ENCODE measurements around the gene TTC28.
"Not testable (repeated sequence)": the region's sequence is repeated elsewhere in the genome, so short reads cannot be mapped to it uniquely, and the experiment has no call there.

TTC28 gene

DNA sequence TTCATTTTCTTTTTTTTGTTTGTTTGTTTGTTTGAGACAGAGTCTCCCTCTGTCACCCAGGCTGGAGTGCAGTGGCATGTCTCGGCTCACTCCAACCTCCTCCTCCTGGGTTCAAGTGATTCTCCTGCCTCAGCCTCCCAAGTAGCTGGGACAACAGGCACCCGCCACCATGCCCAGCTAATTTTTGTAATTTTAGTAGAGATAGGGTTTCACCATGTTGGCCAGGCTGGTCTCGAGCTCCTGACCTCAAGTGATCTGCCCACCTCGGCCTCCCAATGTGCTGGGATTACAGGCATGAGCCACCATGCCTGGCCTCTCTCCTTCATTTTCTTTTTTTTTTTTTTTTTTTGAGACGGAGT is 118.9 kb downstream of the TTC28 start:
- DNase-seq (ENCODE audit: low spot score), result not testable (repeated sequence)

DNA sequence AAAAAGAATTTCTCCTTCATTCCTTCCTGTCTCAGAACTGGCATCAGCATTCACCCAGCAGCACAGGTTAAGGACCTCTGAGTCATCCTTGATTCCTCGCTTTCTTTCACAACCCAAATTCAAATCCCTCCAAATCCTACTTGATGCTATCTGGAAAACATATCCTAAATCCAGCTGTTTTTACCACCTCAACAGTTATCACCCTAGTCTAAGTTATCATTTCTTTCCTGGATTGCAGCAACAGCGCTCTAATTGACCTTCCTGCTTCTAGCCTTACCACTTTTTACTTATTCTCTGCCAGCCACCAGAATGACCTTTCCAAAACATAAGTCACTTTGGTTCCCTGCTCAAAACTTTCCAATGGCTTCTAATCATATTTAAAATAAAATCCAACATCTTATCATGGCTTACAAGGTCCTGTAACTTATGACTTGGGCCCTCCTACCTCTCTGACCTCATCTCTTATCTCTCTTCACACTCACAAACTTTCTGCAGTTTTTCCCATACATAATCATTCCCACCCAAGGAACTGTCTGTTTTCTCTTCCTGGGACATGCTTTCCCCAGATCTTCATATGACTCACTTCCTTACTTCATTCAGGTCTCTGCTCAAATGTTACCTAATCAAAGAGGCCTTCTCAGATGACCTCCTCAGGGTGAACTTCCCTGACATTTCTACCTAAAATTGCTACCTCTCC is 119.4 kb downstream of the TTC28 start:
- no peak for DNase-seq (ENCODE audit: low spot score)

DNA sequence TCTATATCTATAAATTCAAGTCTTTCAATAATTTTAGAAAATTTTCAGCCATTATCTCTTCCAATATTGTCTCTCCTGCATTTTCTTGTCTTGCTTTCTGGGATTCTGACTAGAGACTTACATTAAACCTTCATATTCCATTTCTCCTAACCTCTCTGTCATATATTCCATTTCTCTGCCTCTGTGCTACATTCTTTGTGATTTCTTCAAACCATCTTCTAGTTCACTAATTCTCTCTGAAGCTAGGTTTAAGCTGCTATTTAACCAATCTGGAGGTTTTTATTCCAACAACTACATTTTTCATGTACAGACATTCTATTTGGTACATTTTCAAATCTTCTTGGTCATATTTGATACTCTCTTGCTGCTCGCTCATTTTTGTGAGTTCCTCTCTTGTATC is 122.5 kb downstream of the TTC28 start:
- no peak for DNase-seq (ENCODE audit: low spot score)

DNA sequence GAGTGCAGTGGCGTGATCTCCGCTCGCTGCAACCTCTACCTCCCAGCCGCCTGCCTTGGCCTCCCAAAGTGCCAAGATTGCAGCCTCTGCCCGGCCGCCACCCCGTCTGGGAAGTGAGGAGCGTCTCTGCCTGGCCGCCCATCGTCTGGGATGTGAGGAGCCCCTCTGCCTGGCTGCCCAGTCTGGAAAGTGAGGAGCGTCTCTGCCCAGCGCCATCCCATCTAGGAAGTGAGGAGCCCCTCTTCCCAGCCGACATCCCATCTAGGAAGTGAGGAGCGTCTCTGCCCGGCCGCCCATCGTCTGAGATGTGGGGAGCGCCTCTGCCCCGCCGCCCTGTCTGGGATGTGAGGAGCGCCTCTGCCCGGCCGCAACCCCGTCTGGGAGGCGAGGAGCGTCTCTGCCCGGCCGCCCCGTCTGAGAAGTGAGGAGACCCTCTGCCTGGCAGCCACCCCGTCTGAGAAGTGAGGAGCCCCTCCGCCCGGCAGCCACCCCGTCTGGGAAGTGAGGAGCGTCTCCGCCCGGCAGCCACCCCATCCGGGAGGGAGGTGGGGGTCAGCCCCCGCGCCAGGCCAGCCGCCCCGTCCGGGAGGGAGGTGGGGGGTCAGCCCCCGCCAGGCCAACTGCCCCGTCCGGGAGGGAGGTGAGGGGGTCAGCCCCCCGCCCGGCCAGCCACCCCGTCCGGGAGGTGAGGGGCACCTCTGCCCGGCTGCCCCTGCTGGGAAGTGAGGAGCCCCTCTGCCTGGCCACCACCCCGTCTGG is 126.4 kb downstream of the TTC28 start:
- not testable (repeated sequence) for DNase-seq (ENCODE audit: low spot score)

DNA sequence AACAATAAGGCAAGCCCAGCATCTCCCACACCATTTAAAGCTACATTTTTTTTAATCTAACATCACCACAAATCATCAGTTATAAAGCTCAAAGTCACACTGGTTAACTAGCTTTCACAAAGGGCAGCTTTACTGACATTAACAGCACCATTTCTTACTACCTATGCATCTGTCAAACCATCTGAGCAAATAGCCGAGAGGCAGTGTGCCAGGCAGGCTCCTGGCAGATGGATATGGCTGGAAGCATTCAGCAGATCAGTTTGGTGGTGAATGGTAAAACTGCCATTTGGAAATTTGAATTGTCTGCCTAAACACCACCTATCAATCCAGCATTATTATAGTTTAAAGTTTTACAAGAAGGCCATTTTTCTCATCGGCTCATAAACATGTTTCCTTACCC is 131.2 kb downstream of the TTC28 start:
- no peak for DNase-seq (ENCODE audit: low spot score)

DNA sequence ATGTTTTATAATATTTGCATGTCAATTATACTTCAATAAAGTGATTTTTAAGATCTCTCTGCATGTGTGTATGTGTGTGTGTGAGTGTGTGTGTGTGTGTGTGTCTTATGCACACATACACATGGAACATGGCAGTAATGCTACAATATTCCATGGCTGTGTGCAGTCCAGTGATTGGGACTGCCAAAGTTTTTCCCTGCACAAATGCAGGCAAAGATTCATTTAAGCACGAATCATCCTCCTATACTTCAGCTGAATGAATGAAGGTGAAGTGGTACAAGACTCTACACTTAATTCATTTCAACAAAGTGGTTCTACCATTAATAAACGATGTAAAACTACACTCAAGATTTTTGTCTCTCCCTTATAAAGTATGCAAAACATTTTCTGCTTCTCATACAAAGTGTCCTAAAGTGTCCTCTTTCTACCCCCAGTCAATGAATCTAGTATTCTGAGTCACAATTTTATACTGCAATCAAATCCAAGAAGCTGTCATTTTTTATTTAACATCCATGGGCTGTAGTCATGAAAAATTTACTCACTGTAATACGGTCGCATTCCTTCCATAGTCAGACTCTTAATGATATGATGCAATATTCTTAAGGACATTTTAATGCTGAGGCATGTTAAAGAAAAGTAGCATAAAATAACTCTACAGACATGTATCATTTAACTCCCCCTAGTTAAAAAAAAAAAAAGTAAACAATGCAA is 132.4 kb downstream of the TTC28 start:
- no peak for DNase-seq (ENCODE audit: low spot score)

DNA sequence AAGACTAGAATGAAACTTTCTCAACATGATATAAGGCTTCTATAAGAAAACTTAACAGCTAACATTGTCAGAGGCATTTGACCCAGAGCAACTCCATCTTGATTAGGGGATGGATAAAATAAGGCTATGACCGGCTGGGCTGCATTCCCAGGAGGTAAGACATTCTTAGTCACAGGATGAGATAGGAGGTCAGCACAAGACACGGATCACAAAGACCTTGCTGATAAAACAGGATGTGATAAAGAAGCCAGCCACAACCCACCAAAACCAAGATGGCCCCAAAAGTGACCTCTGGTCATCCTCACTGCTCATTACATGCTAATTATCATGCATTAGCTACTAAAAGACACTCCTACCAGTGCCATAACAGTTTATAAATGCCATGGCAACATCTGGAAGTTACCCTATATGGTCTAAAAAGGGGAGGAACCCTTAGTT is 135.2 kb downstream of the TTC28 start:
- DNase-seq (ENCODE audit: low spot score), result no peak

DNA sequence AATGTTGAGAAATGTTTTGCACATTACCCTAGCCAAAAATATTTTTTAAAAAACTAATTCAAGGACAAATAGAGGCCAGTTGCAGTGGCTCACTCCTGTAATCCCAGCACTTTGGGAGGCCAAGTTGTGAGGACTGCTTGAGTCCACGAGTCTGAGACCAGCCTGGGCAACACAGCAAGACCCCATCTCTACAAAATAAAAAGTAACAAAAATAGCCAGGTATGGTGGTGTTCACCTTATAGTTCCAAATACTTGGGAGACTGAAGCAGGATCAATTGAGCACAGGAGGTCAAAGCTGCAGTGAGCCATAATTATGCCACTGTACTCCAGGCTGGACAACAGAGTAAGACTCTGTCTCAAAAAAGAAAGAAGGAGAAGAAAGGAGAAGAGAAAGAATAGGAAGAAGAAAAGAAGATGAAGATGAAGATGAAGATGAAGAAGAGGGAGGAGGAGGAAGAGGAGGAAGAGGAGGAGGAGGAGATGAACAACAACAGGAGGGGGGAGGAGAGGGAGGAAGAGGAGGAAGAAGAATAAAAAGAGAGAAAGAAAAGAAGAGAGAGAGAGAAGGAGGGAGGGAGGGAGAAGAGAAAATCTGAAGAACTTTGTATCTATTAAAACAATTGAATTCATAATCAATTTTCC is 136.5 kb downstream of the TTC28 start:
- DNase-seq (ENCODE audit: low spot score), result no peak

DNA sequence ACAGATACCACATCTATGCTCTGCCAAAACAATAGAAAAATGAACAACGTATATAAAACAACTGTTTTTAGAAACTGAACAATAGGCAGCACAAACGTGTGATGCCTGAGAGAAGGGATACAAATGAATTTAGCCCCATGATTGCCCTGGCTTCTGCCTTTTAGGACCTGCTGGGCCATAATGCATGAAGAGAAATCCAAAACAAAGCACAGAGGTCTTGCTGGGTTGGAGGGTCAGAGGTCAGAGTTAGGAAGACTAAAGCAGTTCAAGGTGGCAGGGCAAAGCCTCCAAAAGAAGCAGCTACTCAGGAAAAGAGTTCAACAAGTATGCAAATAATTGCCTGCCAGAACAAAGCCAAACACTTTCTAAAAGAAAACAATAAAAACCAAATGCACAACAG is 138.5 kb downstream of the TTC28 start:
- no peak for DNase-seq (ENCODE audit: low spot score)

DNA sequence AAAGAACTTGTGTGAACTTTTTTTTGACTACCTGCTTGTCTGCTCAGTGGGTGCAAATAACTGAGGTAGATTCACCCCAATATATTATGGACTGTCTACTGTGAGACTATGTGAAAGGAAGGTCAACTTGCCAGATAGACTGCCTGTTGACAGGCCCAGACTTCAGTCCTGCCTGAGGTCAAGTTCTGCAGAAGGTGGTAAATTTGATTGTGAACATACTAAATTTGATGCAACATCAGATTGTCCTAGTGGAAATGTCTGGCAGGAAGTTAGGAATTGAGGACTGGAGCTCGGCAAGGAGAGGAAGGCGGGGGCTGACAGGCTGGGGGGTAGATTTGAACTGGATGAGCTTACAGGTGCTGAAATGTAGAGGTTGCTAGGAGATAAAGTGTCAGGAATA is 140.7 kb downstream of the TTC28 start:
- DNase-seq (ENCODE audit: low spot score), result peak; percentile 57

DNA sequence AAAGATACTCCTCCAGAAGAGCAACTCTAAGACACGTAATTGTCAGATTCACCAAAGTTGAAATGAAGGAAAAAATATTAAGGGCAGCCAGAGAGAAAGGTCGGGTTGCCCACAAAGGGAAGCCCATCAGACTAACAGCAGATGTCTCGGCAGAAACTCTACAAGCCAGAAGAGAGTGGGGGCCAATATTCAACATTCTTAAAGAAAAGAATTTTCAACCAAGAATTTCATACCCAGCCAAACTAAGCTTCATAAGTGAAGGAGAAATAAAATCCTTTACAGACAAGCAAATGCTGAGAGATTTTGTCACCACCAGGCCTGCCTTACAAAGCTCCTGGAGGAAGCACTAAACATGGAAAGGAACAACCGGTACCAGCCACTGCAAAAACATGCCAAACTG is 149.1 kb downstream of the TTC28 start:
- DNase-seq (ENCODE audit: low spot score), result not testable (repeated sequence)

DNA sequence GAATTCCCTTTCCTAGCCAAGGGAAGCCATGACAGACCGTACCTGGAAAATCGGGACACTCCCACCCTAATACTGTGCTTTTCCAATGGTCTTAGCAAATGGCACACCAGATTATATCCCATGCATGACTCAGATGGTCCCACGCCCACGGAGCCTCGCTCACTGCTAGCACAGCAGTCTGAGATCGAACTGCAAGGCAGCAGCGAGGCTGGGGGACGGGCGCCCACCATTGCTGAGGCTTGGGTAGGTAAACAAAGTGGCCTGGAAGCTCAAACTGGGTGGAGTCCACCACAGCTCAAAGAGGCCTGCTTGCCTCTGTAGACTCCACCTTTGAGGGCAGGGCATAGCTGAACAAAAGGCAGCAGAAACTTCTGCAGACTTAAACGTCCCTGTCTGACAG is 150.5 kb downstream of the TTC28 start:
- not testable (repeated sequence) for DNase-seq (ENCODE audit: low spot score)

DNA sequence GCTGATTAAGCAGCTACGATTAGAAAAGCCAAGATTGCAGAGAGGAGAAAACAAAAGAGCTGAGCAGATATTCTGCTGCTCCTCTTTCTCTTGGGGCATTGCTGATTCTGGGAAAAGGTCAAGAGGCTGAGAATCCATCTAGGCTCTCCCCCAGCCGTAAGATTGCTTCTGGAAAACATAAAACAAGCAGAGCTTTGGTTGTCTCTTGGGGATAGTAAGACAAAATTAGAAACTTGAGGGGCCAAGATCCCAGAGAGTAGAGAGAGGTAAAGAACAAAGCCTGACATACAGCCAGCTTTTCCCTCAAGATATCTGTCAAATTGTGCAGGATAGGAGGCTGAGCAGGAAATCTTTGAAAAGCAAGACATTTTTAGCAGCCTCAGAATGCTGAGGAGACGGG is 158.2 kb downstream of the TTC28 start:
- DNase-seq (ENCODE audit: low spot score), result no peak

DNA sequence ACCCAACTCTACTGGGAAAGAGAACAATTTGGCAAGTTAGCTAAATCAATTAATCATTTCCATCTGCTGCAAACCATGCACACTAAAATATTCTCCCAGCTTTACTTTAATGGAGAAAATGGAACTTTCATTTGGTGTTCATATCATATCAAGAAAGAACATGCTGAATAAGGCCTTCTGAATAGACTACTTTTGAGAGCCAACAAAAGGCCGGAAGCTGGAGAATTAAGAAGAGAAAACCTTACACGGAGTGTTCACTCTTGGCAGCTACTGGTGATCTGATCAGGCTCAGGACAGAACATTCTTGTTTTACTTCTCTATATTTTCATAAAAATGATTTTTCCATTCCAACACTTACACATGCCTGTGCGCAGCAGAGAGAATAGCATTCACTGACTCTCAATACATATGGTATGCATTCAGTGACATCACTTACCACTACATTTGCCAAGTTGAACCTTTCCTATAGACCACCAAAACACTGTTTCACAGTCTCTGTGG is 165.3 kb downstream of the TTC28 start:
- no peak for DNase-seq (ENCODE audit: low spot score)

DNA sequence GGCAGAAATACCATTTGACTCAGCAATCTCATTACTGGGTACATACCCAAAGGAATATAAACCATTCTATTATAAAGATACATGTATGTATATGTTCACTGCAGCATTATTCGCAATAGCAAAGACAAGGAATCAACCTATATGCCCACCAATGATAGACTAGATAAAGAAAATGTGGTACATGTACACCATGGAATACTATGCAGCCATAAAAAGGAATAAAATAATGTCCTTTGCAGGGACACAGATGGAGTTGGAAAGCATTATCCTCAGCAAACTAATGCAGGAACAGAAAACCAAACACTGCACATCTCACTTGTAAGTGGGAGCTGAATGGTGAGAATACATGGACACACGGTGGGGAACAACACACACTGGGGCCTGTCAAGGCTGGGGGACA is 167.3 kb downstream of the TTC28 start:
- DNase-seq (ENCODE audit: low spot score), result not testable (repeated sequence)

DNA sequence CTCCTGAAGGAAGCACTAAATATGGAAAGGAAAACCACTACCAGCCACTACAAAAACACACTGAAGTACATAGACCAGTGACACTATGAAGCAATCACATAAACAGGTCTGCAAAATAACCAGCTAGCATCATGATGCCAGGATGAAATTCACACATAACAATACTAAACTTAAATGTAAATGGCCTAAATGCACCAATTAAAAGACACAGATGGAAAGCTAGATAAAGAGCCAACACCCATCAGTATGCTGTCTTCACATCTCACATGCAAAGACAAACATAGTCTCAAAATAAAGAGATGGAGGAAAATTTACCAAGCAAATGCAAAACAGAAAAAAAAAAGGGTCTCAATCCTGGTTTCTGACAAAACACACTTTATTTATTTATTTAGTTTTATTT is 171.7 kb downstream of the TTC28 start:
- DNase-seq (ENCODE audit: low spot score), result no peak

DNA sequence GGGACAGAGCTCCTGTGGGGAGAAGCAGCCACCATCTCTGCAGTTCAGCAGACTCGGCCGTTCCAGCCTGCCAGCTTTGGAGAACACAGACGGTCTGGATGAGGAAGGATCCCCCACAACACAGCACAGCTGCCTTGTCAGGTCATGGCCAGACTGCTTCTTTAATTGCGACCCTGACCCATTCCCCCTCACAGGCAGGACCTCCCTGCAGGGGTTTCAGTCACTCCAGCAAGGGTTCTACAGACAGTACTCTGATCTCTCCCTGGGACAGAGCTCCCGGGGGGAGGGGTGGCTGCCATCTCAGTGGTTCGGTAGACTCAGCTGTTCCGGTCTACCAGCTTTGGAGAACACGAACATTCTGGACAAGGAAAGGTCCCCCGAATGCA is 173.5 kb downstream of the TTC28 start:
- DNase-seq (ENCODE audit: low spot score), result no peak

DNA sequence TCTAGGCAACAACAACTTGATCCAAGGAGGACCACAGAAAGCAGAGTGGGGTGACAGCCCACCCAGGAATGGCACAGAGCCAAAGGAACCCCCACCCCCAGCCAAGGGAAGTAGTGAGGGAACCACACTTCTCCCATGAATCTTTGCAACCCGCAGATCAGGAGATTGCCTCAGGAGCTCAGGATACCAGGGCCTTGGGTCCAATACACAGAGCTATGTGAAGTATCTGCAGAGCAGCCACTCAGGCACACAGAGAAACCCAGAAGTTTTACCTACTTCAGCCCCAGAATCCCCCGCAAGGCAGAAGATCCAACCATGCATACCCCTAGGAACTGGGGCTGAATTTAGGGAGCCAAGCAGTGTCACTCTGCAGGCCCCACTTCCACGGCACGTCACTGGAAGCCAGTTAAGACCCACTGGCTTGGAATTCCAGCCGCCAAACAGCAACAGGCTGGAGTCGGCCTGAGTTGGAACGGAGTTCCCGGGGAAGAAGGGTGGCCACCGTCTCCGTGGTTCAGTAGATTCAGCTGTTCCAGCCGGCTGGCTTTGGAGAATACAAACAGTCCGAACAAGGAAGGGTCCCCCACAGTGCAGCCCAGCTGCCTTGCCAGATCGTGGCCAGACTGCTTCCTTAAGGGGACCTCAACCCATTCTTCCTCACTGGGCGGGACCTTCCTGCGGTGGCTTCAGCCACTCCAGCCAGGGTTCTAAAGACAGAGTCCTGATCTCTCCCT is 174.1 kb downstream of the TTC28 start:
- DNase-seq (ENCODE audit: low spot score), result no peak

DNA sequence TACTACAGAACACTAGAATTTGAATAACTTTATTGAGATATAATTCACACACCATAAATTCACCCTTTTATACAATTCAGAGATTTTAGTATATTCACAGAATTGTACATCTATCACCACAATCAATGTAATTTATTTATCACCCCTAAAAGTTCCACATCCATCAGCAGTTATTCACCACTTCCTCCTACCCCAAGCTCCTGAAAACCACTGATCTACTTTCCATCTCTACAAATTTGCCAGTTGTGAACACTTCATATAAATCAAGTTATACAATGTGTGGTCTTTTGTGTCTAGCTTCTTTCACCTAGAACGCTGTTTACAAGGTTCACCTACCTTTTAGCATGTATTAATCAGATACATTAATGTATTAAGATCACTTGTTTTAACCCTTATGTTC is 179.6 kb downstream of the TTC28 start:
- DNase-seq (ENCODE audit: low spot score), result no peak

DNA sequence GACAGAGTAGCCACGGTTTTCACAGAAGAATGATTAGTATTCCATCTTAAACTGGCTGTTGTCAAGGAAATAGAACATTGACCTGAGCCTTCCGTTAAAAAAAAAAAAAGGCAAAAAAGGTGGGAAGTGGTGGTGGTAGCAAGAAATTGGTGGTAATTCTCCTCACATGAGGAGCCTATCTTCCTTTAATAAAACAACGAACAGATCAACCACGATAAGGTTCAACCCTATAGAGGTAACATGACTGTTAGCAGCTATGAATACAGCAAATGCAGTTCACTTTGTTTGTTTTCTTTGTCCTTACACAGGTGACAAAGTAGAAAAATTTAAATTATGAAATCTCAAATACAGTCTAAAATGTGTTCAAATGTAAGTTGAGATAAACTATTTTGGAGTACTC is 181.6 kb downstream of the TTC28 start:
- DNase-seq (ENCODE audit: low spot score), result no peak

DNA sequence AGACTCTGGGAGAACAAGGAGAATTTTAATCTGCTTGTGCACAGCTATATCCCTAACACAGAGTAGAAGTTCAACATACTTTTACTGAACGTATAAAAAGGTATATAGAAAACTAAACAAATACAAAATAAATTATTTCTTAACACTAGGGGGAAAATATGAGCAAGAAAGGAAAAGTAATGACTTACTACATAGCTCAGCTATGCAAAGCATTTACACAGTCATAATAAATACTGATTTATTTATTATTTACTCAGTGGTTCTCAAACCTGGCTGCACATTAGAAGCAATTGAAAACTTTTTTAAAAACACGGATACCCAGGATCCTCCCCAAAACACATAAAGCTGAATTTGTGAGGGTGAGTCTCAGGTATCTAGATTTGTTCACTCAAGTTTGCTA is 182.5 kb downstream of the TTC28 start:
- no peak for DNase-seq (ENCODE audit: low spot score)
